ENCODE data around the gene MOB3C.
"Not testable (repeated sequence)": the region's sequence is repeated elsewhere in the genome, so short reads cannot be mapped to it uniquely, and the experiment has no call there.

Gene MOB3C

GRCh38 chr1:46654698-46655097 is 38.1 kb upstream of the MOB3C start:
- H3K79me1 ChIP-seq (ENCODE audit: low read depth, low read length); H3K4ac ChIP-seq (ENCODE audit: low read length); H3K27me3 ChIP-seq (ENCODE audit: control insufficient read depth in 3 of 3, insufficient read depth in 3 of 3, low read depth in 1 of 3, low read length in 3 of 3); H3K9me3 ChIP-seq (replicated peaks in 1 of 2; ENCODE audit: control insufficient read depth in 2 of 2, insufficient read depth in 1 of 2, low read depth in 1 of 2, low read length in 2 of 2); H2BK5ac ChIP-seq (ENCODE audit: low read length); H2AK5ac ChIP-seq (ENCODE audit: low read depth, low read length); H2AFZ ChIP-seq (ENCODE audit: low read length); H3K4me3 ChIP-seq (ENCODE audit: low read length in 2 of 2); H3K18ac ChIP-seq (ENCODE audit: low read length); H3K4me2 ChIP-seq (ENCODE audit: insufficient read depth, low read length, poor library complexity, severe bottlenecking); H3K4me1 ChIP-seq (ENCODE audit: control insufficient read depth in 2 of 2, insufficient read depth in 1 of 2, low read depth in 1 of 2, low read length in 2 of 2); H2BK120ac ChIP-seq (ENCODE audit: low read depth, low read length); DNase-seq (ENCODE audit: low spot score); H4K91ac ChIP-seq (ENCODE audit: low read depth, low read length, poor library complexity); H3K9ac ChIP-seq (ENCODE audit: low read depth, low read length, poor library complexity); H2BK15ac ChIP-seq (ENCODE audit: low read length); H3K14ac ChIP-seq (ENCODE audit: low read length); H4K8ac ChIP-seq (ENCODE audit: low read depth, low read length); H3K23ac ChIP-seq (ENCODE audit: low read depth, low read length, poor library complexity); H3K27ac ChIP-seq (replicated peaks; ENCODE audit: low read length); H2BK12ac ChIP-seq (ENCODE audit: low read length): not testable (repeated sequence)
- WGBS, 2 donors (ENCODE audit: extremely low coverage in 2 of 2, insufficient read length in 2 of 2, insufficient replicate concordance in 1 of 2) = no CpG with 5 or more reads among the region's 2 CpGs
- H3K36me3 ChIP-seq (replicated peaks in 1 of 2; ENCODE audit: control insufficient read depth in 2 of 2, insufficient read depth in 2 of 2, low read length in 2 of 2) = peaks cover 15 to 80% of the 10 kb centered on the region in 2 donors

GRCh38 chr1:46654012-46654411 is 37.4 kb upstream of the MOB3C start:
- Histone ChIP-seq H2AK5ac (ENCODE audit: low read depth, low read length) (no peak overlapping the region), H2BK5ac (ENCODE audit: low read length) (no peak overlapping the region), H2BK15ac (ENCODE audit: low read length) (no peak overlapping the region), H3K79me1 (ENCODE audit: low read depth, low read length) (no peaks in the 10 kb centered on the region), H4K8ac (ENCODE audit: low read depth, low read length) (no peak overlapping the region), H3K27ac (replicated peaks; ENCODE audit: low read length) (no peak overlapping the region), H3K36me3 (replicated peaks in 1 of 2; ENCODE audit: control insufficient read depth in 2 of 2, insufficient read depth in 2 of 2, low read length in 2 of 2) (peaks cover 18 to 81% of the 10 kb centered on the region in 2 donors), H4K91ac (ENCODE audit: low read depth, low read length, poor library complexity) (no peak overlapping the region), H2BK12ac (ENCODE audit: low read length) (no peak overlapping the region), H3K23ac (ENCODE audit: low read depth, low read length, poor library complexity) (no peak overlapping the region), H3K4ac (ENCODE audit: low read length) (no peak overlapping the region), H2BK120ac (ENCODE audit: low read depth, low read length) (no peak overlapping the region), H2AFZ (ENCODE audit: low read length) (no peak overlapping the region), H3K27me3 (ENCODE audit: control insufficient read depth in 3 of 3, insufficient read depth in 3 of 3, low read depth in 1 of 3, low read length in 3 of 3) (no peaks in the 10 kb centered on the region), H3K9ac (ENCODE audit: low read depth, low read length, poor library complexity) (no peak overlapping the region), H3K4me3 (ENCODE audit: low read length in 2 of 2) (no peak overlapping the region), H3K4me1 (ENCODE audit: control insufficient read depth in 2 of 2, insufficient read depth in 1 of 2, low read depth in 1 of 2, low read length in 2 of 2) (no peaks in the 10 kb centered on the region), H3K4me2 (ENCODE audit: insufficient read depth, low read length, poor library complexity, severe bottlenecking) (no peak overlapping the region), H3K9me3 (replicated peaks in 1 of 2; ENCODE audit: control insufficient read depth in 2 of 2, insufficient read depth in 1 of 2, low read depth in 1 of 2, low read length in 2 of 2) (peaks cover 7 to 12% of the 10 kb centered on the region in 2 donors), H3K18ac (ENCODE audit: low read length) (no peak overlapping the region), H3K14ac (ENCODE audit: low read length) (no peak overlapping the region)
- WGBS, 2 donors (ENCODE audit: extremely low coverage in 2 of 2, insufficient read length in 2 of 2, insufficient replicate concordance in 1 of 2) = no CpG with 5 or more reads among the region's 1 CpG
- DNase-seq (ENCODE audit: low spot score) = no peak

- no peak overlapping the region for H3K14ac ChIP-seq (ENCODE audit: low read length)
- H3K36me3 ChIP-seq (replicated peaks in 1 of 2; ENCODE audit: control insufficient read depth in 2 of 2, insufficient read depth in 2 of 2, low read length in 2 of 2) = peaks cover 18 to 84% of the 10 kb centered on the region in 2 donors
- H3K27me3 ChIP-seq (ENCODE audit: control insufficient read depth in 3 of 3, insufficient read depth in 3 of 3, low read depth in 1 of 3, low read length in 3 of 3) = no peaks in the 10 kb centered on the region
These were observed 36.9 kb upstream of the MOB3C start for GRCh38 chr1:46653405-46653958.

GRCh38 chr1:46652321-46653100 is 35.9 kb upstream of the MOB3C start:
- H3K9ac ChIP-seq (ENCODE audit: low read depth, low read length, poor library complexity) = no peak overlapping the region
- no peaks in the 10 kb centered on the region for H3K4me1 ChIP-seq (ENCODE audit: control insufficient read depth in 2 of 2, insufficient read depth in 1 of 2, low read depth in 1 of 2, low read length in 2 of 2)
- no peak overlapping the region for H2BK120ac ChIP-seq (ENCODE audit: low read depth, low read length)
- peaks cover 7 to 15% of the 10 kb centered on the region in 2 donors for H3K9me3 ChIP-seq (replicated peaks in 1 of 2; ENCODE audit: control insufficient read depth in 2 of 2, insufficient read depth in 1 of 2, low read depth in 1 of 2, low read length in 2 of 2)
- H3K23ac ChIP-seq (ENCODE audit: low read depth, low read length, poor library complexity) = no peak overlapping the region
- H3K14ac ChIP-seq (ENCODE audit: low read length) = no peak overlapping the region
- H3K36me3 ChIP-seq (replicated peaks in 1 of 2; ENCODE audit: control insufficient read depth in 2 of 2, insufficient read depth in 2 of 2, low read length in 2 of 2) = peaks cover 16 to 84% of the 10 kb centered on the region in 2 donors
- H4K91ac ChIP-seq (ENCODE audit: low read depth, low read length, poor library complexity) = no peak overlapping the region
- no peaks in the 10 kb centered on the region for H3K79me1 ChIP-seq (ENCODE audit: low read depth, low read length)
- no peak overlapping the region for H4K8ac ChIP-seq (ENCODE audit: low read depth, low read length)
- H3K18ac ChIP-seq (ENCODE audit: low read length) = no peak overlapping the region
- H2AK5ac ChIP-seq (ENCODE audit: low read depth, low read length) = no peak overlapping the region
- no peak overlapping the region for H3K27ac ChIP-seq (replicated peaks; ENCODE audit: low read length)
- no peak overlapping the region for H3K4me2 ChIP-seq (ENCODE audit: insufficient read depth, low read length, poor library complexity, severe bottlenecking)
- DNase-seq (ENCODE audit: low spot score) = no peak
- WGBS, 2 donors (ENCODE audit: extremely low coverage in 2 of 2, insufficient read length in 2 of 2, insufficient replicate concordance in 1 of 2) = no CpG with 5 or more reads among the region's 6 CpGs
- no peak overlapping the region for H3K4me3 ChIP-seq (ENCODE audit: low read length in 2 of 2)
- H2BK12ac ChIP-seq (ENCODE audit: low read length) = no peak overlapping the region
- H2BK15ac ChIP-seq (ENCODE audit: low read length) = no peak overlapping the region
- H2BK5ac ChIP-seq (ENCODE audit: low read length) = no peak overlapping the region
- no peak overlapping the region for H3K4ac ChIP-seq (ENCODE audit: low read length)
- H2AFZ ChIP-seq (ENCODE audit: low read length) = no peak overlapping the region
- no peaks in the 10 kb centered on the region for H3K27me3 ChIP-seq (ENCODE audit: control insufficient read depth in 3 of 3, insufficient read depth in 3 of 3, low read depth in 1 of 3, low read length in 3 of 3)

More at GRCh38 chr1:46653405-46653958, 36.9 kb upstream of the MOB3C start:
- Histone ChIP-seq H2BK5ac (ENCODE audit: low read length) (no peak overlapping the region), H2BK12ac (ENCODE audit: low read length) (no peak overlapping the region), H3K9me3 (replicated peaks in 1 of 2; ENCODE audit: control insufficient read depth in 2 of 2, insufficient read depth in 1 of 2, low read depth in 1 of 2, low read length in 2 of 2) (peaks cover 7 to 14% of the 10 kb centered on the region in 2 donors), H3K9ac (ENCODE audit: low read depth, low read length, poor library complexity) (no peak overlapping the region), H2BK120ac (ENCODE audit: low read depth, low read length) (no peak overlapping the region), H3K79me1 (ENCODE audit: low read depth, low read length) (no peaks in the 10 kb centered on the region), H2AK5ac (ENCODE audit: low read depth, low read length) (no peak overlapping the region), H4K8ac (ENCODE audit: low read depth, low read length) (no peak overlapping the region), H3K4me1 (ENCODE audit: control insufficient read depth in 2 of 2, insufficient read depth in 1 of 2, low read depth in 1 of 2, low read length in 2 of 2) (no peaks in the 10 kb centered on the region), H2AFZ (ENCODE audit: low read length) (no peak overlapping the region), H3K23ac (ENCODE audit: low read depth, low read length, poor library complexity) (no peak overlapping the region), H3K27ac (replicated peaks; ENCODE audit: low read length) (no peak overlapping the region), H3K4me2 (ENCODE audit: insufficient read depth, low read length, poor library complexity, severe bottlenecking) (no peak overlapping the region), H3K4ac (ENCODE audit: low read length) (no peak overlapping the region), H3K18ac (ENCODE audit: low read length) (no peak overlapping the region), H3K4me3 (ENCODE audit: low read length in 2 of 2) (no peak overlapping the region), H2BK15ac (ENCODE audit: low read length) (no peak overlapping the region), H4K91ac (ENCODE audit: low read depth, low read length, poor library complexity) (no peak overlapping the region)
- no peak for DNase-seq (ENCODE audit: low spot score)
- WGBS, 2 donors (ENCODE audit: extremely low coverage in 2 of 2, insufficient read length in 2 of 2, insufficient replicate concordance in 1 of 2) = no CpG with 5 or more reads among the region's 2 CpGs
